GM18861 (cell line): ENCODE measurements around the gene UNKL.

Source experiments
- ATAC-seq: cut with Tn5 transposase; IDR thresholded peaks from one replicate; pipeline ENCODE4 v1.9.1; 2021; ENCODE audit not compliant: unreplicated experiment

UNKL gene, protein sequence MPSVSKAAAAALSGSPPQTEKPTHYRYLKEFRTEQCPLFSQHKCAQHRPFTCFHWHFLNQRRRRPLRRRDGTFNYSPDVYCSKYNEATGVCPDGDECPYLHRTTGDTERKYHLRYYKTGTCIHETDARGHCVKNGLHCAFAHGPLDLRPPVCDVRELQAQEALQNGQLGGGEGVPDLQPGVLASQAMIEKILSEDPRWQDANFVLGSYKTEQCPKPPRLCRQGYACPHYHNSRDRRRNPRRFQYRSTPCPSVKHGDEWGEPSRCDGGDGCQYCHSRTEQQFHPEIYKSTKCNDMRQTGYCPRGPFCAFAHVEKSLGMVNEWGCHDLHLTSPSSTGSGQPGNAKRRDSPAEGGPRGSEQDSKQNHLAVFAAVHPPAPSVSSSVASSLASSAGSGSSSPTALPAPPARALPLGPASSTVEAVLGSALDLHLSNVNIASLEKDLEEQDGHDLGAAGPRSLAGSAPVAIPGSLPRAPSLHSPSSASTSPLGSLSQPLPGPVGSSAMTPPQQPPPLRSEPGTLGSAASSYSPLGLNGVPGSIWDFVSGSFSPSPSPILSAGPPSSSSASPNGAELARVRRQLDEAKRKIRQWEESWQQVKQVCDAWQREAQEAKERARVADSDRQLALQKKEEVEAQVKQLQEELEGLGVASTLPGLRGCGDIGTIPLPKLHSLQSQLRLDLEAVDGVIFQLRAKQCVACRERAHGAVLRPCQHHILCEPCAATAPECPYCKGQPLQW

GRCh38 chr16:1414532-1415260, at the start of gene UNKL:
Gene UNKL, minus strand, starts transcription at chr16:1414704. Its CDS starts 13 bp downstream, at chr16:1414691.
- ATAC-seq = no peak

- no peak for ATAC-seq
Observed at GRCh38 chr16:1461146-1461545, 46.6 kb upstream of the UNKL start.

- ATAC-seq = no peak
Observed at GRCh38 chr16:1460602-1461138, 46.2 kb upstream of the UNKL start.

- ATAC-seq = no peak
Observed at GRCh38 chr16:1459967-1460366, 45.5 kb upstream of the UNKL start.

DNA sequence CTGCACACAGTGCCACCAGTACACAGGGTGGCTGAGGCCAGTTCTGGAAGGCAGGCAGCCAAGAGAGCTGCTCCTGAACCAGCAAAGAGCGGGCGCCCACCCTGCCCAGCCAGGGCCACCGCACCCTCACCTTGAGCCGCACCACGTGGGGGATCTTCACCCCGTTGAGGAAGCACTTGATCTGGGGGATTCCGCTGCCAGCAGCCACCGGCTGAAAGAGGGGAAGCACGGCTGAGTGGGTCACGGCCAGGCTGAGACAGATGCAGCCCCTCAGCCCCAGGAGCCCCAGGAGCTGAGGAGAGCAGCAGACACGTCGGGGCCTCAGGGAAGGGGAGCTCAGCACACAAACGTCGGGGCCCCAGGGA, 44.5 kb upstream of the UNKL start:
- ATAC-seq = no peak

- no peak for ATAC-seq
Observed at GRCh38 chr16:1458336-1458976, 44.0 kb upstream of the UNKL start.

DNA sequence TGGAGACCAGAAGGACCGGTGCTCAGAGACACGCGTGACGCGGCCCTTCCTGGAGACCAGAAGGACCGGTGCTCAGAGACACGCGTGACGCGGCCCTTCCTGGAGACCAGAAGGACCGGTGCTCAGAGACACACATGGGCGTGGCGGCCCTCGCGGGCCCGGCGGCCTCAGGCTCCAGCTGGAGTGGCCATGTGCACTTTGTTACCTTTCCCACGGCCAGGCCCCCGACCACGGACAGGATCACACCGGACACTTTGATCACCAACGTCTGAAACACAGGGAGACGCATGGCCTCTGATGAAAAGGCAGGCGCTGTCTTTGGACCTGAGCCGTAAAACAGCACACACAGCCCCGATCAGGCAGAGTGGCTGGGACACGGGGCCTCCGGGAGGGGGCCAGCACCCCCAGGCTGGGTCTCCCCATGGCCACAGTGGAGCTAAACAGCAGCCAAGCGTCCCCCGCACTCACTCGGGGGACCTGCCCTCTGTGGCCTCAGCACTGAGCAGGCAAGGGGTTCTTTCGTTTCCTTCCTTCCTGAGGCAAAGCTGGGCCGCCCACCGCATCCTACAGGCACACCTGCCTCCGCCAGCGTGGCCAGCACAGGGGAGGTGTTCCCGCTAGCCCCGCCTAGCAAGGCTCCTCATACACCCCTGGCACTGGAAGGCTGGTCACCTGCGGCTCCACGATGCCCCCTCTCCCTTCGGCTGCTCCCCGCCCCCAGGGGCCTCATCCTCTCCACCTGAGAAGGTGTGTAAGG, 43.2 kb upstream of the UNKL start:
- no peak for ATAC-seq

GRCh38 chr16:1456951-1457350, 42.4 kb upstream of the UNKL start:
- ATAC-seq = no peak

GRCh38 chr16:1455190-1456171, 41.0 kb upstream of the UNKL start:
- no peak for ATAC-seq

- no peak for ATAC-seq
Observed at GRCh38 chr16:1454561-1454960, 40.1 kb upstream of the UNKL start.

GRCh38 chr16:1453316-1453715, 38.8 kb upstream of the UNKL start:
- no peak for ATAC-seq

DNA sequence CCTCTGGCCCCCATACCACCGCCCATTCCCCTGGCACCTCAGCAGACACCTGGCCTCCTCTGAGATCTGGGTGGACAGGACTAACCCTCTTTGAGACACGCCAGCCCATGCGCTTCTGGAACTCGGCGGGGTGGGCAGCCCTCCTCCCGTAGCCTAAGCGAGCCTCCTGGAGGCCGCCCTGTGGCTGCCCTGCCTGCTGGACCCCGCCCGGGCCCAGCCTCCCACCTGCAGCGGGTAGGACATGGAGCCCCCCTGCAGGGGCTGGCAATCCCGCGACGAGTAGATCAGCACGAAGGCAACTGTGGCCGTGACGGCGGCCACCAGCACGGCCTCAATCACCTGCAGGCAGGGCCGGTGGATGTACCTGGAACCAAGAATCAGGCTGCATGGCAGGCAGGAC, 38.0 kb upstream of the UNKL start:
- no peak for ATAC-seq

DNA sequence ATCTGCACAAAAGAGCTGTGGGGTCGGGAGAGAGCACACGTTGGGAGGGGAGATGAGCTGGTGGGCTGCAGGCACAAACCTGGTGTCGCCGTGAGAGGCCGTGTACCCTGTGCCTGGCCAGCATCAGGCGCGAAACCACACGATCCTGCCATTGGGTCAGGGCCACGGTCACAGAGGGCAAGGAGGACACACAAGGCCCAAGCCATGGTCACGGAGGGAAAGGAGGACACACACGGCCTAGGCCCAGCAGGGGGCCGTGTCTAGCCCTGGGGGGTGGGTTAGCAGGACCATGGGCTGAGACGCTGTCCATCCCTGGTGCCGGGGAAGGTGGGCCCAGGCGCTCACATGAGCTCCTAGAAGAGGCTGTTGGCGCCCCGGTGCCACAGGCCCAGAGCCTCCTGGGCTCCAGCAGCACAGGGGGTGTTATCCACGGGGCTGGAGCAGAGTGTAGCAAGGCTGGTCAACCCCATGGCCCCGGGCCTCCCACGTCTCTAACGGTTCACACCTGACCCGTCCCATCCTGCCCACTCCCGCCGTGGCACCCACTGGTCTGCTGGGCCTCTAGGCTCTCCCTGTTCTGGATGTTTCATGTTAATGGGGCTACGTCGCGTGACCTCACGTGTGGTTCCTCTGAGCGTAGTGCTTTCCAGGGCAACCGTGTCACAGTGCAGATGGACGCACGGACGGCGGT, 37.3 kb upstream of the UNKL start:
- no peak for ATAC-seq

DNA sequence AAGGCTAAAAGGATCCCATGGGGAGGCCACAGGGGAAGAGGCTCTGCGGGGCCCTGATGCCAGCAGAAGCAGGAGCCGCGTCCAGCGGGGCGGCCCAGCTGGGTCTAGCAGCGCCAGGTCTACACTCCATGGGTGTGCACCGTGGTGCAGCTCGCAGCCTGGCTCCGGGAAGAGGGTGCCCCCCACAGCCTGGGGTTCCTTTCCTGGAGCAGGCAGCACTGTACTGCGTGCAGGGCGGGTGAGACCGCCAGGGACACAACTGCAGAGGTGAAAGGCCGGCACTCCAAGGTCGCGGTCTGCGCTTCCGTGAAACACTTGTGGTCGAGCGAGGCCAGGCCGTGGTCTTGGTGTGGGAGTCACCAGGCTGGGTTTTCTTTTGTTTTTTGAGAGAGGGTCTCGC, 36.3 kb upstream of the UNKL start:
- no peak for ATAC-seq

DNA sequence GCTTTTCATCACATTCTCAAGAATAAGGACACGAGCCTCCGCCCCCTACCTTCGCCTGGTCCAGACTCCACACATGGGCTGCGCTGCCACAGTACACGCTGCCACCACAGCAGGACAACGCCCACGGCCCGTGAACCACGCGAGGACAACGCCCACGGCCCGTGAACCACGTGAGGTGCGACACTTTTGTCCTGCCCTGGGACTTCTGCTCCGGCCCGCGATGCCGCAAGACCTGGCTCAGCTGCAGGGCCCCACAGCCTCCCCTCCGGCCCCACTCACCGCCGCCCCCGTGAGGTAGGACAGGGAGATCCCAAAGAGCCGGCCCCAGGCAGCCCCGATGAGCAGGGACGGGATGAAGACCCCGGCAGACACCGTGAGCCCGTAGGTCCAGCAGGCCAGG, 35.7 kb upstream of the UNKL start:
- ATAC-seq = no peak

- ATAC-seq = no peak
Observed at GRCh38 chr16:1449201-1449788, 34.8 kb upstream of the UNKL start.

DNA sequence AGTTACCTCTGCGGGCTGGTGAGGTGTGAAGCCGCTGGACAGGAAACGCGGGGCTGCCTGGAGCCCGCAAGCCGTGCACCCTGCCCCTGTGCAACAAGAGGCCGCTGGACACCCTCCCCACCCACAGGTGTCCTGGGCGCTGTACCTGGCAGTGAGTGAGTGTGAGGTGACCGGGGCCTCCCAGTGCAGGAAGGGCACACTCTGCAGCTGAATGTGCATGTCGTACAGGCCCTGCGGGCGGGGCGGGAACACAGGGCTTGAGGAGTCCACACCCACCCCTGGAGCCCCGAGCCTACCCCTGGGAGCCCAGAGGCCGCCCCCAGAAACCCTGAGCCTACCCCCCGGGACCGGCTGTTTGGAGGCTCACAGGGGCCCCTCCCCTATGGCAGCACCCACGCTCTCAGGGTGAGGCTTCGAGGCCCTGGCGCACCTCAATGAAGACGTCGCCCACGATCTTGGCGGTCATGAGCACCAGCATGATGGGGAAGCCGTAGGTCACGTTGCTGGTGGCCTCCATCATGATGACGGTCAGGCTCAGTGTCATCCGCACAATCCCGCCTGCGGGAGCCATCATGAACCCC, 34.1 kb upstream of the UNKL start:
- ATAC-seq = no peak

DNA sequence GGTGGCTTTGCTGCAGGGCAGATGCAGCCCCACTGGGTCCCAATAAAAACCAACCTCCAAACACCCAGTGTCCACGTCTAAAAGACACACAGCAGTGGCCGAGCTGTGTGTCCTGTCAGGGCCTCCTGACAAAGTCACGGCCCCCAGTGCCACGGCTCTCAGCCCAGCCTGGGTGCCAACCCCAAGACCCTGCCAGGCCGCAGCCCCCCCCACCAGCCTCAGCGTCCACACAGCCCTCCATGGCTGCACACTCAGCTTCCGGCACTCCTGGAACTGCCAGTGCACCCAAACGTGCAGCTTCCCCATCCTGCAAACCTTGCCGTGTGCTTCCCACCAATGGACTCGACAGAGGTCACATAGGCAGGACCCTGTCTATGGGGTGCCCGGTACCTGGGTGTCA, 33.5 kb upstream of the UNKL start:
- ATAC-seq = no peak
